Lung (tissue), 12 donors: ENCODE data around the gene AFDN. TPM values are rescaled to one million over a fixed set of nuclear protein-coding genes. Genes with fewer than 3 reads are reported as not detected.
A peak's percentile ranks its signal among the peaks of the same experiment; 100 is the strongest.

Source experiments
- ATAC-seq: fragments of 200-7000 bp; cut with Tn5 transposase; one replicate; pipeline ENCODE4 v1.9.1; 2020; ENCODE audit warnings: moderate number of reproducible peaks; ENCODE audit not compliant: insufficient read depth, low FRiP score
- DNase-seq, 3 donors: peaks; one replicate each; pipeline ENCODE4 v3.0.0-alpha.2; 2013 to 2017
- H3K27ac ChIP-seq, 2 donors: one replicate each; pipeline ENCODE4 v1.5.1; 2013; ENCODE audit warnings: mild to moderate bottlenecking in 2 of 2, moderate library complexity in 2 of 2, control low read depth in 1 of 2, inconsistent platforms in 1 of 2, low read depth in 1 of 2, low read length in 1 of 2
- H3K27me3 ChIP-seq, 3 donors: one replicate each; pipeline ENCODE4 v1.5.1; 2013; ENCODE audit warnings: low read length in 2 of 3; ENCODE audit not compliant: control insufficient read depth in 3 of 3, insufficient read depth in 3 of 3
- H3K36me3 ChIP-seq, 4 donors: one replicate each; pipeline ENCODE4 v1.5.1; 2013; ENCODE audit warnings: low read length in 4 of 4, mild to moderate bottlenecking in 1 of 4, moderate library complexity in 1 of 4; ENCODE audit not compliant: control insufficient read depth in 4 of 4, insufficient read depth in 4 of 4
- H3K4me1 ChIP-seq, 5 donors: one replicate each; pipeline ENCODE4 v1.5.1; 2013; ENCODE audit warnings: low read length in 5 of 5, mild to moderate bottlenecking in 2 of 5, moderate library complexity in 1 of 5; ENCODE audit not compliant: control insufficient read depth in 5 of 5, insufficient read depth in 5 of 5
- H3K4me3 ChIP-seq: one replicate; pipeline ENCODE4 v1.5.1; 2013; ENCODE audit warnings: mild to moderate bottlenecking, control low read depth, moderate library complexity
- H3K9ac ChIP-seq, 2 donors: one replicate each; pipeline ENCODE4 v1.5.1; 2013; ENCODE audit warnings: low read length in 2 of 2, control low read depth in 1 of 2; ENCODE audit not compliant: insufficient read depth in 1 of 2
- H3K9me3 ChIP-seq, 4 donors: one replicate each; pipeline ENCODE4 v1.5.1; 2013; ENCODE audit warnings: low read length in 3 of 4, mild to moderate bottlenecking in 1 of 4, moderate library complexity in 1 of 4; ENCODE audit not compliant: control insufficient read depth in 4 of 4, insufficient read depth in 3 of 4
- CTCF ChIP-seq: IDR thresholded peaks from 2 replicates; pipeline ENCODE4 v1.5.1; 2012; ENCODE audit warnings: mild to moderate bottlenecking; ENCODE audit errors: control extremely low read depth, extremely low read depth
- WGBS, 2 donors: extraction: QIAGEN DNeasy Blood & Tissue Kit; methylation state at CpG; one replicate each; pipeline ENCODE4 v1.1.7; 2013; 5-methylcytosine and 5-hydroxymethylcytosine counted together
- polyA plus RNA-seq, 2 donors: library from polyadenylated mRNA; stranded (reverse); fragments of 200-250 nt; gene quantifications; one replicate each; pipeline ENCODE4 v1.2.1, GENCODE V29; 2013
- total RNA-seq, 2 donors: library from RNA; depleted of rRNA in 1 of 2; stranded (reverse); fragments of >200 nt in 1 of 2; gene quantifications; one replicate each; pipeline ENCODE4 v1.2.1, GENCODE V29; 2014 to 2021
- donor health status: control.
- donor health status: control.
- donor health status: Bipolar disorder and iron deficiency.
- donor health status: healthy.
- donor health status: DM: yes; HTN: yes; CAD: no.

The AFDN gene
- total and polyA plus RNA-seq, 4 donors, result 47.6 to 407 (median 117) TPM

DNA sequence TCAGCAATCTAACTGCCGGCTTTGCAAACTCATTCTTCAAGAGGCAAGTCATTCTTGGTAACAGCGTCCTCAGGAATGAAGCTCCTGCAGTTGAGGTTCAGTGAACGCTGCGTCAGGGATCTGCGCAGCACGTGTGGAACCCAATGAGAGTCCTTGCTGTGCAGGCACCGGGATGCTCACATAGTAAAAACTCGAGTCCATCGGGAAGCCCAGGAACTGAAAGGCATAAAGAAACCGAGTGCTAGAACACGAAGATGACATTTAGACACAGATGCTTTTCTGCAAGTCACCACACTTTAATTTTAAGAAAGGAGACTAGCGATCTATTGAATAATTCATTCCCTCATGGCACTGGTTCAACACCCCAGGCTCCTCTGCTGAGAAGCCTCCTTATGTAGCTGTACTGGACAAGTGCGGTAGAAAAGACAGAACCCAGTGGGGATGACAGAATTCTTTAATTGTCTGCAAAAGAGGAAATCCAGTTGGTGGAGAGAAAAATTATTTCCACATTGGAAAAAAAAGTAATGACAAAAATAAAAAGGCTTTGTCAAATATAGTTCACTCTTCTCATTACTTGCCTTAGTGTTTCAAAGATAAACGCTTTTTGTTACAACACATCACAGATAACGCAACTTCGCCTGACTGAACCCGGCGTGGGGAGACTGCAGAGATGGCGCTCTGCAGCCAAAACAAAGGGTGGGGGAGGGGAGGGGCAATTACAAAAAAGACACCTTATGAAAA is 1.9 kb upstream of the AFDN start:
- peaks cover 0 to 20% (median 6%) of the 10 kb centered on the region in 5 donors for H3K4me1 ChIP-seq
- H3K27me3 ChIP-seq, result no peaks in the 10 kb centered on the region
- H3K9ac ChIP-seq, result no peak overlapping the region
- ATAC-seq (no peak), DNase-seq (peak; percentile 36 to 85 (median 81))
- H3K27ac ChIP-seq, result no peak overlapping the region
- no peak for TF ChIP-seq CTCF
- peaks cover 0 to 4% (median 0%) of the 10 kb centered on the region in 4 donors for H3K36me3 ChIP-seq
- no peaks in the 10 kb centered on the region for H3K9me3 ChIP-seq
- WGBS, 2 donors, result 61 to 62% methylated on average over 19 of the region's 19 CpGs
- no peak overlapping the region for H3K4me3 ChIP-seq

DNA sequence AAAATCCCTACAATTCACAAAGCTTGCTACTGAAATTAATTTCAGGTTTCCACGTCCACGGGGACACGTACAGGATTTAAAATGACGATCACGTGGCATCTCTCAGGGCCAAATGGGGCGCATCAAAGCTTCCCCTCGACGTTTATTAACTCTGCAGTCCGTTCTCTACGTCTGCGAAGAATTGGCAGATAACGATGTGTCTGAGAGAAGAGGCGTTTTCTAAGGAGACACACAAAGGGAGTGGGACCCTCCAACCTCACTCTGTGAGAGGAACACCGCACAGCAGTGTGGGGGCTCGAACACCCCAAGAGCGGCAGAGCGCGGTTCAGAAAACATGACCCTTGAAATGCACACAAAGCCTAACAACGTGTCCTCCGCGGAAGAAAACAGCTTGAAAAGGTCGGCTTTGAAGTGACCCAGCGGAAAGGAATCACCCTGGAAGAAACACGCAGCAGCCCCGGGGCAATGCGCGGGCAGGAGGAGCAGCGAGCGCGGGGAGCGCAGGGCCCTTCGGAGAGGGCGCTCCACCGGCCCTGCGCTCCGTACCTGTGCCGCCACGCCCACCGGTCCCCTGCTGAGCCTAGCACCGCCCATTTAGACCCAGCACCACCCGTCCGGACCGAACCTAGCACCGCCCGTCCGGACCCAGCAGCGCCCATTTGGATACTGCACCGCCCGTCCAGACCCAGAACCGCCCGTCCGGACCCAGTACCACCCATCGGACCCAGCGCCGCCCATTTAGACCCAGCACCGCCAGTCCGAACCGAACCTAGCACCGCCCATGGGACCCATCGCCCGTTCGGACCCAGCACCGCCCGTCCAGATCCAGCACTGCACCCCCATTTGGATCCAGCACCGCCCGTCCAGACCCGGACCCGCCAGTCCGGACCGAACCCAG is 1.1 kb upstream of the AFDN start:
- 6 to 11% methylated on average over 70 of the region's 70 CpGs for WGBS, 2 donors
- H3K9me3 ChIP-seq, result no peaks in the 10 kb centered on the region
- DNase-seq (peak; percentile 73 to 84 (median 83)), ATAC-seq (peak; percentile 55)
- H3K4me3 ChIP-seq, result peak overlapping the region; percentile 80
- peak overlapping the region in 1 of 2 donors; percentile 68 for H3K27ac ChIP-seq
- no peak for TF ChIP-seq CTCF
- peaks cover 0 to 25% (median 5%) of the 10 kb centered on the region in 5 donors for H3K4me1 ChIP-seq
- H3K36me3 ChIP-seq, result peaks cover 0 to 4% (median 0%) of the 10 kb centered on the region in 4 donors
- no peaks in the 10 kb centered on the region for H3K27me3 ChIP-seq
- peak overlapping the region; percentile 8 to 43 for H3K9ac ChIP-seq

GRCh38 chr6:167826230-167826895 is 348 bp upstream of the AFDN start:
- Histone ChIP-seq H3K9me3 (no peaks in the 10 kb centered on the region), H3K27ac (peak overlapping the region in 1 of 2 donors; percentile 68), H3K27me3 (no peaks in the 10 kb centered on the region), H3K4me1 (peaks cover 3 to 25% (median 5%) of the 10 kb centered on the region in 5 donors), H3K9ac (peak overlapping the region; percentile 8 to 37), H3K4me3 (peak overlapping the region; percentile 80), H3K36me3 (peaks cover 0 to 4% (median 0%) of the 10 kb centered on the region in 4 donors)
- WGBS, 2 donors, result 1% methylated on average over 63 to 90 of the region's 90 CpGs
- ATAC-seq (peak; percentile 87), DNase-seq (peak; percentile 67 to 77 (median 71))
- peak; percentile 6 for TF ChIP-seq CTCF
